Heart left ventricle (tissue), 13 donors: ENCODE measurements around the gene GADD45G.

Experiments
- POLR2A ChIP-seq, 2 donors: fragments of 450-650 bp; IDR thresholded peaks; one replicate each; pipeline ENCODE4 v1.6.1; 2017; ENCODE audit warnings: antibody characterized with exemption in 2 of 2, mild to moderate bottlenecking in 2 of 2, moderate library complexity in 2 of 2
- TF ChIP-seq, protein P1 (sequence below), 12 donors: fragments of 200-600 bp; sonication (generic) in 4 of 12; IDR thresholded peaks; one replicate each; pipeline versions ENCODE4 v1.5.0 to v1.8.0; 2018 to 2022; ENCODE audit warnings: antibody characterized with exemption in 12 of 12, mild to moderate bottlenecking in 5 of 12
- donor health status: ischemic (EF 13 %, LVEDD 7.1; RV severe dilation, severe dysfunction).
- donor health status: DM: no; HTN: yes; CAD: no.
- donor health status: DM: no; HTN: no; CAD: no.
- donor health status: ischemic (EF 25% LVEDD 6.9; RV normal size, moderate dysfunction).
- donor health status: ischemic (EF 25% LVEDD 5.7; RV mildly dilated, moderate dysfunction).
- donor health status: ischemic (EF 35%, LVEDD 5.7; RV mildly dilated, moderate dysfunction).
- donor health status: nonischemic (EF 11% LVEDD 7.7; RV severe dilation, severe dysfunction).
- donor health status: DM: yes; HTN: yes; CAD: no.
- donor health status: PGD.
- donor health status: ischemic (EF 29% LVEDD 5.4; RV normal size, mild dysfunction).
- donor health status: nonischemic (EF 23%, LVEDD 6.1; RV moderate dilation, normal function).

GRCh38 chr9:89616411-89616810 lies 11.6 kb downstream of the GADD45G start:
- TF ChIP-seq, protein P1, sequence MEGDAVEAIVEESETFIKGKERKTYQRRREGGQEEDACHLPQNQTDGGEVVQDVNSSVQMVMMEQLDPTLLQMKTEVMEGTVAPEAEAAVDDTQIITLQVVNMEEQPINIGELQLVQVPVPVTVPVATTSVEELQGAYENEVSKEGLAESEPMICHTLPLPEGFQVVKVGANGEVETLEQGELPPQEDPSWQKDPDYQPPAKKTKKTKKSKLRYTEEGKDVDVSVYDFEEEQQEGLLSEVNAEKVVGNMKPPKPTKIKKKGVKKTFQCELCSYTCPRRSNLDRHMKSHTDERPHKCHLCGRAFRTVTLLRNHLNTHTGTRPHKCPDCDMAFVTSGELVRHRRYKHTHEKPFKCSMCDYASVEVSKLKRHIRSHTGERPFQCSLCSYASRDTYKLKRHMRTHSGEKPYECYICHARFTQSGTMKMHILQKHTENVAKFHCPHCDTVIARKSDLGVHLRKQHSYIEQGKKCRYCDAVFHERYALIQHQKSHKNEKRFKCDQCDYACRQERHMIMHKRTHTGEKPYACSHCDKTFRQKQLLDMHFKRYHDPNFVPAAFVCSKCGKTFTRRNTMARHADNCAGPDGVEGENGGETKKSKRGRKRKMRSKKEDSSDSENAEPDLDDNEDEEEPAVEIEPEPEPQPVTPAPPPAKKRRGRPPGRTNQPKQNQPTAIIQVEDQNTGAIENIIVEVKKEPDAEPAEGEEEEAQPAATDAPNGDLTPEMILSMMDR (IDR thresholded peaks at IDR 0.05): no peak
- TF ChIP-seq POLR2A (IDR thresholded peaks at IDR 0.05): no peak
